Spleen (tissue), 7 donors: ENCODE data around the gene SDSL.

ENCODE experiments used
- CTCF ChIP-seq, 11 experiments: fragments of 200-600 bp in 7 of 11; fragments of 450-650 bp in 4 of 11; sonication (generic) in 4 of 11; IDR thresholded peaks in 8 of 11; conservative IDR thresholded peaks in 3 of 11; 1 replicate in 7 of 11; 2 replicates in 4 of 11; pipeline versions ENCODE4 v1.4.0 to v1.8.0; 2016 to 2021; ENCODE audit warnings: antibody characterized with exemption in 11 of 11, inconsistent platforms in 4 of 11, mild to moderate bottlenecking in 1 of 11
- POLR2A ChIP-seq, 3 donors: fragments of 450-650 bp; IDR thresholded peaks; one replicate each; pipeline ENCODE4 v1.5.1; 2017; ENCODE audit warnings: antibody characterized with exemption in 3 of 3, mild to moderate bottlenecking in 1 of 3
- donor health status: DM: no; HTN: no; CAD: no; lungs with moderate emphysema.
- donor health status: DM: no; HTN: no; CAD: no.
- donor health status: DM: no; HTN: no; CAD: no.

DNA sequence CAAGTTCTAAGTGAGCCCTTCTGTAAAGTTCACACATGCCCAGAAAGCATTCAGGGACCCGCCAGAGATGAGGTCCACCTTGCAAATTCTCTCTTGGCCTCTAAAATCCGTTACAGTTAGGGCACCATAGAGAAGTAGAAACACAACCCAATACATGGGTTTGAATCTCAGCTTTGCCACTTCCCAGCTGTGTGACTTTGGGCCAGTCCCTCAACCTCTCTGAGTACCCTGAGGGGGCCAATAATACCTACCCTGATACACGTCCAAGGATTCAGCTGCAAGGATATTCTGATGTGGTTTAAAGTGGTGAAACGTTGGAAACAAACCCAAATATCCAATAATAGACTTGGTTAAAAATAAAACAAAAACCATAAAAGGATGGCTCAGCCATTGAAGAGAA lies 37.8 kb downstream of the SDSL start:
- TF ChIP-seq CTCF (IDR thresholded peaks at IDR 0.05 in 8 of 11, conservative IDR thresholded peaks at IDR 0.05 in 3 of 11) (no peak), POLR2A (IDR thresholded peaks at IDR 0.05) (no peak)
